ENCODE measurements around the gene FHOD3.

FHOD3 gene

GRCh38 chr18:36568487-36568886 is 271.0 kb downstream of the FHOD3 start:
- no peak for DNase-seq

GRCh38 chr18:36572135-36572856 is 274.8 kb downstream of the FHOD3 start:
- peak; percentile 43 for DNase-seq

- no peak for DNase-seq
Measured at GRCh38 chr18:36576339-36576738, 278.8 kb downstream of the FHOD3 start.

GRCh38 chr18:36578871-36579710 is 281.6 kb downstream of the FHOD3 start:
- no peak for DNase-seq

GRCh38 chr18:36580266-36580665 is 282.8 kb downstream of the FHOD3 start:
- peak; percentile 10 for DNase-seq

GRCh38 chr18:36580874-36581750 is 283.6 kb downstream of the FHOD3 start:
- no peak for DNase-seq

- no peak for DNase-seq
Measured at GRCh38 chr18:36582988-36583745, 285.7 kb downstream of the FHOD3 start.

- no peak for DNase-seq
Measured at GRCh38 chr18:36589857-36590543, 292.5 kb downstream of the FHOD3 start.

- no peak for DNase-seq
Measured at GRCh38 chr18:36590621-36591580, 293.4 kb downstream of the FHOD3 start.

GRCh38 chr18:36592282-36592681 is 294.8 kb downstream of the FHOD3 start:
- no peak for DNase-seq

GRCh38 chr18:36593001-36593400 is 295.5 kb downstream of the FHOD3 start:
- no peak for DNase-seq

- DNase-seq = no peak
Measured at GRCh38 chr18:36593641-36594040, 296.1 kb downstream of the FHOD3 start.

- no peak for DNase-seq
Measured at GRCh38 chr18:36594621-36595020, 297.1 kb downstream of the FHOD3 start.

GRCh38 chr18:36595046-36595817 is 297.7 kb downstream of the FHOD3 start:
- DNase-seq = no peak

GRCh38 chr18:36595818-36596215 is 298.3 kb downstream of the FHOD3 start:
- no peak for DNase-seq

GRCh38 chr18:36597636-36598035 is 300.1 kb downstream of the FHOD3 start:
- DNase-seq = no peak

- DNase-seq = no peak
Measured at GRCh38 chr18:36600548-36600947, 303.0 kb downstream of the FHOD3 start.

GRCh38 chr18:36601316-36601715 is 303.8 kb downstream of the FHOD3 start:
- no peak for DNase-seq

- DNase-seq = no peak
Measured at GRCh38 chr18:36602071-36602470, 304.6 kb downstream of the FHOD3 start.

- DNase-seq = no peak
Measured at GRCh38 chr18:36602620-36603019, 305.1 kb downstream of the FHOD3 start.

All from midbrain (tissue), 1 donor.